ENCODE data around the gene MYO15B. TPM values are rescaled to one million over a fixed set of nuclear protein-coding genes. Genes with fewer than 3 reads are reported as not detected.

Gene MYO15B
- total and polyA plus RNA-seq, 2 donors (not counting 3 experiments of a cell fraction or from before 2014, with no cell fraction given), result 10.2 to 87.8 TPM

GRCh38 chr17:75628425-75628824 lies 40.8 kb downstream of the MYO15B start:
- no peak for TF ChIP-seq CTCF (IDR thresholded peaks at IDR 0.05; ENCODE audit: extremely low read depth in 1 of 2, insufficient read depth in 1 of 2, low read depth in 1 of 2, low read length in 2 of 2)
- no peak for TF ChIP-seq POLR2A (IDR thresholded peaks at IDR 0.05; ENCODE audit: low read depth, low read length)
- no peak for TF ChIP-seq GATA2 (IDR thresholded peaks at IDR 0.05; ENCODE audit: insufficient read depth, insufficient read length, low read depth, low read length)
- no peak for TF ChIP-seq EZH2 (IDR thresholded peaks at IDR 0.05; ENCODE audit: borderline replicate concordance, low read depth, low read length, severe bottlenecking)
- no peak for TF ChIP-seq POLR2AphosphoS5 (IDR thresholded peaks at IDR 0.05; ENCODE audit: insufficient read depth, low read depth, low read length)
- no peak for TF ChIP-seq MAX (IDR thresholded peaks at IDR 0.05; ENCODE audit: insufficient read depth, insufficient read length)
- TF ChIP-seq MYC (IDR thresholded peaks at IDR 0.05; ENCODE audit: low read depth, low read length), result no peak
- TF ChIP-seq JUN (IDR thresholded peaks at IDR 0.05; ENCODE audit: borderline replicate concordance, insufficient read depth, insufficient read length, low read depth), result no peak
- no peak for TF ChIP-seq FOS (IDR thresholded peaks at IDR 0.05; ENCODE audit: borderline replicate concordance, insufficient read depth, low read length)
- Histone ChIP-seq H4K20me1 (replicated peaks; ENCODE audit: control insufficient read depth, extremely low read depth, insufficient read depth, low read length) (no peaks in the 10 kb centered on the region), H3K79me2 (ENCODE audit: control insufficient read depth, insufficient read depth, low read length) (no peaks in the 10 kb centered on the region), H3K36me3 (ENCODE audit: control insufficient read depth in 2 of 2, extremely low read depth in 1 of 2, insufficient read depth in 2 of 2, low read length in 2 of 2) (no peaks in the 10 kb centered on the region), H2AFZ (ENCODE audit: low read depth, low read length) (no peak overlapping the region), H3K27me3 (ENCODE audit: control insufficient read depth in 2 of 2, insufficient read depth in 2 of 2, low read length in 2 of 2) (no peaks in the 10 kb centered on the region), H3K9me3 (replicated peaks; ENCODE audit: control insufficient read depth, insufficient read depth, low read length) (no peaks in the 10 kb centered on the region), H3K4me1 (ENCODE audit: control insufficient read depth, extremely low read depth, insufficient read depth, low read length) (peaks cover 5% of the 10 kb centered on the region), H3K27ac (ENCODE audit: insufficient read depth, low read depth, low read length) (no peak overlapping the region), H3K4me2 (ENCODE audit: insufficient read depth, low read length) (no peak overlapping the region), H3K4me3 (replicated peaks in 1 of 3; ENCODE audit: insufficient read depth in 1 of 3, low read depth in 1 of 3, low read length in 3 of 3) (no peak overlapping the region), H3K9ac (replicated peaks; ENCODE audit: extremely low read depth, insufficient read depth, low read length) (no peak overlapping the region), H3K9me1 (replicated peaks; ENCODE audit: control insufficient read depth, extremely low read depth, insufficient read depth, low read length) (no peaks in the 10 kb centered on the region)
- ChIA-PET POLR2A (no interaction called here), CTCF (interaction anchor here (1.0 to 16.3 kb wide), 6 partner anchors 9 to 125 kb away, joined by 3 to 625 read pairs (median 12); no protein-coding TSS in a partner anchor)
- no peak for FAIRE-seq
- no TSS peak for BruUV-seq (replicated peaks)
- dilution Hi-C loops (cut with MboI; ENCODE audit: extremely low pct_ligation_motif_present, low sequenced_read_pairs), result no loop called here
- intact Hi-C loops (cut with micrococcal nuclease), result no loop called here
- no peak for DNase-seq (ENCODE audit: low read depth, low spot score)
